Panc1 (cell line): ENCODE measurements around the gene ZNF132. TPM values are rescaled to one million over a fixed set of nuclear protein-coding genes. Genes with fewer than 3 reads are reported as not detected.

Experiments used
- ATAC-seq: fragments of 200-7000 bp; cut with Tn5 transposase; 2 replicates; pipeline ENCODE4 v1.9.1; 2020; ENCODE audit warnings: mild to moderate bottlenecking, moderate library complexity
- BruUV-seq: library from RNA; stranded (reverse); fragments of 400-500 nt; replicated peaks from 2 replicates; lab custom pipeline; 2021; lab: Mats Ljungman, UMichigan
- CTCF ChIA-PET: fragments of 300-600 bp; sonication (Branson Sonifier 250); formaldehyde crosslinking; loops from one replicate; lab custom pipeline; 2022; ENCODE audit warnings: antibody characterized with exemption; lab: Charles Lee
- POLR2A ChIA-PET: fragments of 300-600 bp; sonication (Branson Sonifier 250); formaldehyde crosslinking; loops from one replicate; lab custom pipeline; 2022; ENCODE audit warnings: antibody characterized with exemption; lab: Charles Lee
- DNase-seq: peaks from one replicate; pipeline ENCODE4 v3.0.0-alpha.2; 2010; ENCODE audit warnings: low read depth, low spot score
- H3K27ac ChIP-seq: 2 replicates; pipeline ENCODE4 v1.5.1; 2011; ENCODE audit warnings: mild to moderate bottlenecking, low read length, inconsistent platforms
- H3K27me3 ChIP-seq: fragments of 200-500 bp; sonication (Bioruptor generic); 2 replicates; pipeline ENCODE4 v1.6.0; 2014; ENCODE audit warnings: low read length, inconsistent platforms; ENCODE audit not compliant: control insufficient read depth, insufficient read depth
- H3K36me3 ChIP-seq: fragments of 200-500 bp; sonication (Bioruptor generic); 2 replicates; pipeline ENCODE4 v1.5.1; 2014; ENCODE audit warnings: inconsistent platforms, mild to moderate bottlenecking, low read length, moderate library complexity; ENCODE audit not compliant: control insufficient read depth, insufficient read depth
- H3K4me1 ChIP-seq: 2 replicates; pipeline ENCODE4 v1.5.1; 2011; ENCODE audit warnings: inconsistent platforms, mild to moderate bottlenecking, low read length, moderate library complexity; ENCODE audit not compliant: control insufficient read depth, insufficient read depth
- H3K4me3 ChIP-seq, 2 experiments: 2 replicates each; pipeline ENCODE4 v1.5.1; 2011 to 2012; ENCODE audit warnings: low read depth in 2 of 2, low read length in 2 of 2, mild to moderate bottlenecking in 2 of 2, inconsistent platforms in 1 of 2, moderate library complexity in 1 of 2
- H3K9me3 ChIP-seq: fragments of 200-500 bp; sonication (Bioruptor generic); 2 replicates; pipeline ENCODE4 v1.5.1; 2014; ENCODE audit warnings: low read depth, mild to moderate bottlenecking, inconsistent platforms, low read length, moderate library complexity; ENCODE audit not compliant: control insufficient read depth, insufficient read depth
- CTCF ChIP-seq: fragments of 450-650 bp; IDR thresholded peaks from 2 replicates; pipeline ENCODE4 v1.5.1; 2017; ENCODE audit warnings: mild to moderate bottlenecking
- POLR2AphosphoS5 ChIP-seq: IDR thresholded peaks from 2 replicates; pipeline ENCODE4 v1.6.1; 2012; ENCODE audit warnings: mild to moderate bottlenecking, low read depth, low read length, moderate library complexity
- SIN3A ChIP-seq: IDR thresholded peaks from 2 replicates; pipeline ENCODE4 v1.6.1; 2012; ENCODE audit warnings: low read depth, mild to moderate bottlenecking, low read length, moderate library complexity, borderline replicate concordance; ENCODE audit not compliant: insufficient read depth
- TCF7L2 ChIP-seq: IDR thresholded peaks from 2 replicates; pipeline ENCODE4 v1.6.1; 2011; ENCODE audit warnings: mild to moderate bottlenecking, low read depth, low read length, inconsistent platforms
- in situ Hi-C: cut with HindIII; loops from 2 replicates; pipeline ENCODE4 v1.10.0; 2016; ENCODE audit warnings: low sequenced_read_pairs, low pct_unique_long_range_greater_than_20kb
- intact Hi-C: fragments of 100-400 bp; cut with micrococcal nuclease; formaldehyde crosslinking; loops from one replicate; pipeline ENCODE4 v1.10.0; 2022; ENCODE audit not compliant: unreplicated experiment
- total RNA-seq: library from RNA; stranded (reverse); gene quantifications from one replicate; pipeline ENCODE4 v1.2.1, GENCODE V29; 2021; ENCODE audit not compliant: unreplicated experiment
- TF ChIP-seq, protein P1 (sequence below), 2 experiments: IDR thresholded peaks; 2 replicates each; pipeline ENCODE4 v1.6.1; 2011 to 2012; ENCODE audit warnings: low read depth in 2 of 2, control low read depth in 1 of 2, low read length in 1 of 2, mild to moderate bottlenecking in 1 of 2, moderate library complexity in 1 of 2; ENCODE audit not compliant: insufficient read depth in 1 of 2

Gene ZNF132
- total RNA-seq, 1 experiment from 2014 or later = not detected

DNA sequence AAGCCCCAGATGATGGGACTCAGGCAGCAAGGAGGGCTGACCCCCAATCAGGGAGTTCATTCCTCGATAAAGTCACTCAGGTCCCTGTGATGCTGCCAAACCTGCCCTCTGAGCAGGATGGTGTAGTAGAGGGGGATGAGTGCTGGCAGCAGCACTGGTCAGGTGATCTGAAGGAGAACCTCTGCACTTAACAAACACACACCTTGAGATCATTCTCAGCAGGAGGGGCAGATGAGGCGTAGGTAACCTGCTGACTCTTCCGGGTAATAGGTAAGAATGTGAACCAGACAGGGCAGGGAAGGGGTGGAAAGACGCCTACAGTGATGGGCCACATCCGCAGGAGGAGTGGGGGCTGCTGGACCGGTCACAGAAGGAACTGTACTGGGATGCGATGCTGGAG lies 39.4 kb upstream of the ZNF132 start:
- no peak for ATAC-seq
- Histone ChIP-seq H3K36me3 (no peaks in the 10 kb centered on the region), H3K9me3 (no peaks in the 10 kb centered on the region), H3K27ac (no peak overlapping the region), H3K4me3 (no peak overlapping the region), H3K4me1 (peaks cover 14% of the 10 kb centered on the region), H3K27me3 (no peaks in the 10 kb centered on the region)
- in situ Hi-C loops = no loop called here
- no TSS peak for BruUV-seq
- no peak for DNase-seq
- ChIA-PET POLR2A (no interaction called here), CTCF (no interaction called here)
- TF ChIP-seq, protein P1, sequence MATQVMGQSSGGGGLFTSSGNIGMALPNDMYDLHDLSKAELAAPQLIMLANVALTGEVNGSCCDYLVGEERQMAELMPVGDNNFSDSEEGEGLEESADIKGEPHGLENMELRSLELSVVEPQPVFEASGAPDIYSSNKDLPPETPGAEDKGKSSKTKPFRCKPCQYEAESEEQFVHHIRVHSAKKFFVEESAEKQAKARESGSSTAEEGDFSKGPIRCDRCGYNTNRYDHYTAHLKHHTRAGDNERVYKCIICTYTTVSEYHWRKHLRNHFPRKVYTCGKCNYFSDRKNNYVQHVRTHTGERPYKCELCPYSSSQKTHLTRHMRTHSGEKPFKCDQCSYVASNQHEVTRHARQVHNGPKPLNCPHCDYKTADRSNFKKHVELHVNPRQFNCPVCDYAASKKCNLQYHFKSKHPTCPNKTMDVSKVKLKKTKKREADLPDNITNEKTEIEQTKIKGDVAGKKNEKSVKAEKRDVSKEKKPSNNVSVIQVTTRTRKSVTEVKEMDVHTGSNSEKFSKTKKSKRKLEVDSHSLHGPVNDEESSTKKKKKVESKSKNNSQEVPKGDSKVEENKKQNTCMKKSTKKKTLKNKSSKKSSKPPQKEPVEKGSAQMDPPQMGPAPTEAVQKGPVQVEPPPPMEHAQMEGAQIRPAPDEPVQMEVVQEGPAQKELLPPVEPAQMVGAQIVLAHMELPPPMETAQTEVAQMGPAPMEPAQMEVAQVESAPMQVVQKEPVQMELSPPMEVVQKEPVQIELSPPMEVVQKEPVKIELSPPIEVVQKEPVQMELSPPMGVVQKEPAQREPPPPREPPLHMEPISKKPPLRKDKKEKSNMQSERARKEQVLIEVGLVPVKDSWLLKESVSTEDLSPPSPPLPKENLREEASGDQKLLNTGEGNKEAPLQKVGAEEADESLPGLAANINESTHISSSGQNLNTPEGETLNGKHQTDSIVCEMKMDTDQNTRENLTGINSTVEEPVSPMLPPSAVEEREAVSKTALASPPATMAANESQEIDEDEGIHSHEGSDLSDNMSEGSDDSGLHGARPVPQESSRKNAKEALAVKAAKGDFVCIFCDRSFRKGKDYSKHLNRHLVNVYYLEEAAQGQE (IDR thresholded peaks at IDR 0.05; ENCODE audit: insufficient read depth in 1 of 2, low read depth in 2 of 2, low read length in 1 of 2) = no peak
- TF ChIP-seq POLR2AphosphoS5 (no peak), TCF7L2 (no peak), CTCF (no peak), SIN3A (no peak)
- intact Hi-C loops = no loop called here

DNA sequence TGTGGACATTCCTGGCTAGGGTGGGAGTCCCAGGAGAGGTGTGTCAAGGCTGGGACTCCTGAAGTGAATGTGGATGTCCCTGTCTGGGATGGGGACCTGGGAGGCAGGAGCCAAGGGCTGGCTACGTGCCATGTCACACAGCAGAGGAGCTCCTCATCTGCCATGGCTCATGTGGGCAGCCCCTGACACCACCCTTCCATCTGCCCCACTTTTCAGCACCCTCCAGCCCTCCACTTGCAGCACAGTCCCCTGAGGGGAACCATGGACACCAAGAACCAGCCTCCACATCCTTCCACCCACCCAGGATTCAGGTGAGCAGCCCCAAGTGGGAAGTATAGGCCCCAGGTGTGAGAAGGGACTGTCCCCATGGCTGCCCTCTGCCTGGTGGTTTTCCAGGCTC lies 37.9 kb upstream of the ZNF132 start:
- no TSS peak for BruUV-seq
- Histone ChIP-seq H3K27ac (no peak overlapping the region), H3K36me3 (no peaks in the 10 kb centered on the region), H3K9me3 (no peaks in the 10 kb centered on the region), H3K27me3 (no peaks in the 10 kb centered on the region), H3K4me3 (no peak overlapping the region), H3K4me1 (peaks cover 14% of the 10 kb centered on the region)
- ChIA-PET POLR2A (interaction anchor here (0.6 kb wide), 1 partner anchor 95 kb away, joined by 3 read pairs; no protein-coding TSS in a partner anchor), CTCF (no interaction called here)
- ATAC-seq = no peak
- intact Hi-C loops (no loop called here), in situ Hi-C loops (no loop called here)
- no peak for TF ChIP-seq TCF7L2
- no peak for DNase-seq

DNA sequence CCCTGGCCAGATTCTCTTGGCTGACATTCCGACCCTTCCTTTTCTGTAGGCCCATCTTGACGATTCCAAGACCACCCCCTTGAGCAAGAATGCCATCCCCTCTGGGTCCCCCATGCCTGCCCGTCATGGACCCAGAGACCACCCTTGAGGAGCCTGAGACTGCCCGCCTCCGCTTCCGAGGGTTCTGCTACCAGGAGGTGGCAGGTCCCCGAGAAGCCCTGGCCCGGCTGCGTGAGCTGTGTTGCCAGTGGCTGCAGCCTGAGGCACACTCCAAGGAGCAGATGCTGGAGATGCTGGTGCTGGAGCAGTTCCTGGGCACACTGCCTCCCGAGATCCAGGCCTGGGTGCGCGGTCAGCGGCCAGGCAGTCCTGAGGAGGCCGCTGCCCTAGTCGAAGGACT lies 37.2 kb upstream of the ZNF132 start:
- Histone ChIP-seq H3K27ac (peak overlapping the region; percentile 92), H3K4me1 (peaks cover 14% of the 10 kb centered on the region), H3K4me3 (peak overlapping the region in 1 of 2 experiments; percentile 78; a peak in 2 of 4 replicates), H3K27me3 (no peaks in the 10 kb centered on the region), H3K36me3 (no peaks in the 10 kb centered on the region), H3K9me3 (no peaks in the 10 kb centered on the region)
- intact Hi-C loops = no loop called here
- DNase-seq (no peak), ATAC-seq (no peak)
- ChIA-PET CTCF (interaction anchor here (0.7 kb wide), 1 partner anchor 268 kb away, joined by 3 read pairs; no protein-coding TSS in a partner anchor), POLR2A (interaction anchor here (0.6 kb wide), 1 partner anchor 44 kb away, joined by 10 read pairs; no protein-coding TSS in a partner anchor)
- TF ChIP-seq, protein P1 (IDR thresholded peaks at IDR 0.05; ENCODE audit: insufficient read depth in 1 of 2, low read depth in 2 of 2, low read length in 1 of 2) = no peak
- TF ChIP-seq TCF7L2 (no peak), SIN3A (no peak), CTCF (no peak), POLR2AphosphoS5 (no peak)
- BruUV-seq = no TSS peak
- in situ Hi-C loops = no loop called here
